HG02571 (cell line): ENCODE data around the gene AQP9.
"Not testable (repeated sequence)": the region's sequence is repeated elsewhere in the genome, so short reads cannot be mapped to it uniquely, and the experiment has no call there.

Experiments used
- ATAC-seq: cut with Tn5 transposase; IDR thresholded peaks from one replicate; pipeline ENCODE4 v1.9.1; 2021; ENCODE audit warnings: mild to moderate bottlenecking, moderate library complexity; ENCODE audit not compliant: unreplicated experiment

AQP9 gene, protein sequence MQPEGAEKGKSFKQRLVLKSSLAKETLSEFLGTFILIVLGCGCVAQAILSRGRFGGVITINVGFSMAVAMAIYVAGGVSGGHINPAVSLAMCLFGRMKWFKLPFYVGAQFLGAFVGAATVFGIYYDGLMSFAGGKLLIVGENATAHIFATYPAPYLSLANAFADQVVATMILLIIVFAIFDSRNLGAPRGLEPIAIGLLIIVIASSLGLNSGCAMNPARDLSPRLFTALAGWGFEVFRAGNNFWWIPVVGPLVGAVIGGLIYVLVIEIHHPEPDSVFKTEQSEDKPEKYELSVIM

DNA sequence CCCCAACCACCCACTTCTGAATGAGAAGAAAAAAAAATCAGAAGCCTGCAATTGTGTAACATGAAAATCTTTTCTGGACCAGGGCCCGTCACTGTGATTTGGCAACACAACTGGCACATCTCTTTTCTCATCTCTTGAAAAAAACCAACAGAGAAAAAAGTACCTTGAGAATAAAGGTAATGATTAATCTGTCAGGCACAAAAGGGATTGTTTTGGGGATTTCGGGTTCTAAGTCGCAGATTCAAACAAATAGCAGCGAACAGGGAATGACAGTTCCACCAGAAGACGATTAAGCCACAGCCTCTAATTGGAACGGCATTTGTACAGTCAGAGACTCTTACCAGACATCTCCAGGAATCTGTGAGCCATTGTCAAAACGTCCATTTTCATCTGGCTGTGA lies at the start of gene AQP9:
Gene AQP9 (plus strand): TSS at position 276 of the 400 bp plus-strand sequence. CDS start 185 bp downstream, outside the sequence.
- no peak for ATAC-seq

- no peak for ATAC-seq
These were observed 42.8 kb upstream of the AQP9 start for GRCh38 chr15:58095415-58095814.

GRCh38 chr15:58096529-58097084 lies 41.6 kb upstream of the AQP9 start:
- no peak for ATAC-seq

DNA sequence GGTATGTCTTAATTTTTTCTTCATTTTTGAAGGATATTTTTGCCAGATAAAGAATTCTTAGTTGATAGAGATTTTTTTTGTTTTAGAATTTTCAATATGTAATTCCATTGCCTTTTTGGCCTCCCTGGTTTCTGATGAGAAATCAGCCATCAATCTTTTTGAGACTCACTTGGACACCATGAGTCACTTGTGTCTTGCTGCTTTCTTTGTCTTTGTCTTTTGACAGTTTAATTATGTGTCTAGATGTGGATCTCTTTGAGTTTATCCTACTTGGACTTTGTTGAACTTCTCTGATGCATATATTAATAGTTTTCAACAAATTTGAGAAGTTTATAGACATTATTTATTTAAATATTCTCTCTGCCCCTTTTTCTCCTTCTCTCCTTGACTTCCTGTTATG lies 34.7 kb upstream of the AQP9 start:
- no peak for ATAC-seq

DNA sequence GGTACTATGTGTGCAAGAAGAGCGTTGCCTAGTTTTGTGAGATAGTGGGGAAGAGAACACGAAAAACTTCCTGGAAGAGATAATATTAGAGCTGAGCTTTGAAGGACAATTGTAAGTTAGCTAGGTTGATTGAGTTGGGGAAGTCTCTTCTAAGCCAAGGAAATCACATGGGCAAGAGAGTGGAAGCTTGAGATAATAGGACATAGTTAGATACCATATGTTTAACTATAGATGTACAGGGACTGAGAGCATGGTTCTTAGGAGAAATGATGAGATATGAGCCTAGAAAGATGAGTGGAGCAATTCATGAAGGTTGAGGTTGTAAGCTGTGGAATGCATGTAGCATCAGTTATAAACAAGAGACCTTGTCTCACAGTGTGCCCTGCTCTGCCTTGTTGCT lies 30.1 kb upstream of the AQP9 start:
- ATAC-seq: no peak

DNA sequence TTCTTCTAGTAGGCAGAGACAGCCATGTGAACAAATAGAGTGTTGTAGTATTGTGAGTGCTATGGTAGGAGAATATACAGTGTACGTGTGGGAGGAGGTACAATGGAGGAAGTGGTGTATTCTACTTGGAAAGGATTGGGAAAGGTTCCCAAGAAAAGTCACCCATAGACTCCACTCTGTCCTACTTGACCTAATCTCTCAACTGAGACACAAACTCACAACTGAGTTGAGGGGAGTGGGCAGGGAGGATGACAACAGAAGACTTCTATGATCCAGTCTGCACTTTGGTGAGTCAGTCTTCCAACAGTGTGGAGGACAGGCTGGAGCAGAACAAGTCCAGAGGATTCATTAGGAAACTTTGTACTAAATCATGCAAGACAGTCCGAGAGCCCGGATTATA lies 28.8 kb upstream of the AQP9 start:
- no peak for ATAC-seq

GRCh38 chr15:58110999-58111717 lies 27.0 kb upstream of the AQP9 start:
- ATAC-seq: no peak

DNA sequence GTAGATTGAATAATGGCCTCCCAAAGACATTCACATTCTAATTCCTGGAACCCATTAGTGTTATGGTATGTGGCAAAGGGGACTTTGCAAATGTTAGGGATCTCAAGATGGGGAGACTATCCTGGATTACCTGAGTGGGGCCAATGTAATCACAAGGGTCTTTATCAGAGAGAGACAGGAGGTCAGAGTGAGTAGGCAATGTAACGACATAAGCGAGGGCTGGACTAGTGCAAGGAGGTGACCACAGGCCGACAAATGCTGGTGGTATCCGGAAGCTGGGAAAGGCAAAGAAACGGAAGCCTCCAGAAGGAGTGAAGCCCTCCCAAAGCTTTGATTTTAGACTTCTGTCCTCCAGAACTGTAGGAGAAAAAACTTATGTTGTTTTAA lies 26.5 kb upstream of the AQP9 start:
- no peak for ATAC-seq

- not testable (repeated sequence) for ATAC-seq
These were observed 24.8 kb upstream of the AQP9 start for GRCh38 chr15:58113358-58113757.

GRCh38 chr15:58114388-58114787 lies 23.8 kb upstream of the AQP9 start:
- ATAC-seq: no peak

- ATAC-seq: no peak
These were observed 23.4 kb upstream of the AQP9 start for GRCh38 chr15:58114812-58115211.

DNA sequence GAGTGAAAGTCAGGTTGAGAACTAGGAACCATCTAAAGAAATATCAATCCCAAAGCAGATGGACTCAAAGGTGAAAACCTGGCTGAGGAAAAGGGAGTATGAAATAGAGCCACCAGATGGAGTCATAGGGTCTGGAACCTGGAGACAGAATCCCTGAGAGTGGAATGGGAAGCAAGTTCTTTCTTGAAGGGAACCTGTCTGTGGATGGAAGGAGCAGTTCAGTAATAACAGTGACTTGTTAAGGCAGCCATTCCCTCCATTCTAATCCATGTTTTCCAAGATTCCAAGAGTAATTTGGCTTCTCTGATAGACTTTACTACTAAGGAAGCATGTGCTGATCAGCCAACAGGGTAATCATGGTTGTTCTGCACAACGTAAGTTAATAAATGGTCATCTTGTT lies 22.5 kb upstream of the AQP9 start:
- no peak for ATAC-seq

DNA sequence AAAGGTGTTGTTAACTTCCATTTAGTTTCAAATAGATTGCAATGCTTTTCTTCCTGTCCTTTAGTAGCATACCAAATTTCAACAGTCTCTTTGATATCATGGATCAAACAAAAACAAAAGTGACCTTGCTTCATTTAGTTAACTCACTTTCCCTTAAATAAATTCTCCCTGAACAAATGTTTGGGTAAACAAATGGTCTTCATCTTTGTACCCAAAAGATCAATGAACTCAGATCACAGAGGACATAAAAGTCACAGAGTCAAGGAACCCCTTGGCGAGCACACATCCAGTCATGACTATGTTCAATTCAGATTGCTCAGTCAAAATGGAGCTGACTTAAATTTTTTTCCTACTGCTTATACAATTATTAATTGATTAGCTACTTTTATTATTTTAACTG lies 20.6 kb upstream of the AQP9 start:
- ATAC-seq: no peak

- no peak for ATAC-seq
These were observed 19.9 kb upstream of the AQP9 start for GRCh38 chr15:58118272-58118671.

DNA sequence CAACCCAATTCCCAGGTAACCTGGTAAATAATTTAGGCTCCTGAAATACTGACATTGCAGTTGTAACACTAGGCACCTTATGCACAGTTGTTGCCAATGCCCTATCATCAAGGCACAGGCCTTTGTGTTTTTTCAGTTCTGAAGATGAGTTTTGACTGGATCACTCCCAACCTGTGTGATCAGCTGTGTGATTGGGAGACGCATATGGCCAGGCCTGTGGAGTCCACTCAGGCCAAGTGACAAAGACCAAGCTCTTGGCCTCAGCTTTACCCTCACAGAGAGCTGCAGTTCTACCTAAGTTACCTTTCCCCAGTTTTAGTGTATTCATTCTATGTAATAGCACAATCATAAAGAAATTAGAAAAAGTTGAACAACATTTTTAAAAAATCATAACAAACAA lies 19.2 kb upstream of the AQP9 start:
- ATAC-seq: no peak

DNA sequence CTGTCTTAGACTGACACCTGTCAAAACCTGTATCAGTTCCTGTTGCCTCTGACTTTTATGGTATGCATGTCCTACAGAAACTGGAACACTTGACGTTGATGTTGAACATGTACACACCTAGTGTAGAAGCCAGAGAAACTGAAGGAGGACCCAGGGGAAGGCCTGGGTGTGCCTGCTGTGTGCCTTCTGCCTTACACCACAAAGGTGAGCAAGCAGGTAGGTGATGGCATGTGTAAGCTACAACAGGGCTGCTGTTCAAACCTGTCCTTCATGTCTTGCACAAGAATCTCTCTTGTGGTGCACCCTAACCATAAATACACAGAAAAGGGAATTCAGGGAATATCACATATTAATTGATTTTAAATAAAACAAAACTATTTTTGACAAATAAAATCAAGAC lies 13.6 kb upstream of the AQP9 start:
- ATAC-seq: no peak

- no peak for ATAC-seq
These were observed 12.8 kb upstream of the AQP9 start for GRCh38 chr15:58125333-58125732.

DNA sequence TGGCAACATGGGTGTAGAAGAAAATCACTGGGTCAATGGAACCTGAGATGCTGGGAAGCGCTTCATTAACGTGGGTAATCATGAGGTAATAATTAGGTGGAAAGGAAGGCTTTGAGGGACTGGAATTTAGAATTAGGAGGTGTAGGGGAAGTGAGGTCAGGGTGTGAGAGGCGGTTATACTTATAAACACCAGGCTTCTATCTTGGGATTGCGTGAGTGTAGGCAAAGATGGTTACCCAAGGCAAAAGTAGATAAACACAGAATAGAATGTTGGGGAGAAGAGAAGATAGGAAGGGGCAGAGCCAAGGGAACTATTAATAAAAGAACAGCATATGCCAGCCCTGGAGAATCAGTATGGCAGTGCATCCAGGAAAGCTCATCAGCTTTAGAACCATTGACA lies 3.3 kb upstream of the AQP9 start:
- no peak for ATAC-seq

DNA sequence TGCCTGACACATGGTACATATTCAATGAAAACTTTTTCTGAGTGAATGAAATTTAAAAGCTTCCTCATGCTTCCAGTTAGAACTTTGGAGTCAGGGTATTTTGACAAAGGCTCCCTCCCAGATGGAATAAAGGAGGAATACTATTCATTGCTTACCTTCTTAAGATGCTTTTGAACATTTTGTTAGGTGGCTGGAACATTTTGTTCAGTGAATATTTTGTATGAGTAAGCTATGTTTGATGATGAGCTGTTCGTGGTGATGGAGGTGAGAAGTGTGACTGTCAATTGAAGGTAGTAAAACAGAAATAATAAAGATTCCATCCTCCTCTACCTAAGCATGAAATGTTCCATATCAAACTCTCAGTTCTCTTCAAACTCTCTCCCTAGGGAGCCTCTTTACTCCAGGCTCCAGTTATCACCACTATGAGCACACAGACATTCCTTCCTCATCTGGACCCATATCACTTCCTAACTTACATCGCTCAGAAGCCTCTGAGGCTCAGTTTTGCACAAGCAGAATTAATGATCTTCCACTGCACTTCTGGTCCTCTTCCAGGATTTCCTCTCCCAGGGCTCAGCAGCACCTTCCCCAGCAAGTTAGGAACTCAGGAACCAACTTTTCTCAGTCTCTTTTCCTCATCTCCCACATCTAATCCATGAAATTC lies 2.5 kb upstream of the AQP9 start:
- ATAC-seq: no peak

DNA sequence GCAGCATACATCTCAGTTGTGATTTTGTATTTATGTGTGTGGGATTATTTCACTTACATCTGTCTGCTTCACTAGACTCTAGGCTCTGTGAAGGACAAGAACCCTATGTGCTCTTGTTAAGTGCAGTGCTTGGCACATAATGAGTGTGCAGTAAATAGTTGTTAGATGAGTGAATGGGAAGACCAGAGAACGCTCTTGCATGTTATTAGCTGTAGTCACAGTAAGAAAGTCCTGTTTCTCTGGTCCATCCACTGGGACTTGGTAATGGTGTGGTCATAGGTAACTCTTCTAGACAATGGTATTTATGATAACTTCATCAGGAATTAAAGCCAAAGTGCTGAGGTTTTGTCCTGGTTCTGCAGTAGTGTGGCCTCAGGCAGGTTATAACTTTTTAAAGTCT lies 1.4 kb upstream of the AQP9 start:
- ATAC-seq: no peak

DNA sequence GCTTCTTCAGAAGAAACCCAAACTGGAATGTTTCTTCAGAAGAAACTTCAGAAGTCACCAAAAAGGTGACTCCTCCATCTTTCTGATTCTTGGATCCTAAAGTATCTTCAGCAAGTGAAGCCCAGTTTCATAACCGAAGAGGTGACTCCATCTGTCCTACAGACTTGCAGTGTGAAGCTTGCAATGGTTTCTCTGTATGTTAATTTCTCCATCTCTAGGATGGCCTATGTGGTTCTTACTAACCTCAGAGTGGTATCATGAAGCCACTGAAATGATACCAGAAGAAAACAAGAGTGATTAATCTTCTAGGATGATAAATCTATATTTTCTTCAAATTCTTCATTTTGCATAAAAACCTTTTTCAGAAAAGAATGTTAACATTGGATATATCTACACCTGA lies 495 bp upstream of the AQP9 start:
- no peak for ATAC-seq
